HCT116 (cell line): ENCODE data around the gene FAM118B. TPM values are rescaled to one million over a fixed set of nuclear protein-coding genes. Genes with fewer than 3 reads are reported as not detected.

Experiments
- ATAC-seq: fragments of 200-7000 bp; cut with Tn5 transposase; 2 replicates; pipeline ENCODE4 v1.9.1; 2020; ENCODE audit warnings: mild to moderate bottlenecking, moderate library complexity
- BruUV-seq: library from RNA; stranded (reverse); fragments of 400-500 nt; replicated peaks from 2 replicates; lab custom pipeline; 2021; lab: Mats Ljungman, UMichigan
- CTCF ChIA-PET: fragments of 300-600 bp; sonication (Branson Sonifier 250); formaldehyde crosslinking; loops from one replicate; lab custom pipeline; 2021; ENCODE audit warnings: antibody characterized with exemption; lab: Charles Lee
- POLR2A ChIA-PET: fragments of 300-600, 350-600 bp; sonication (Branson Sonifier 250); formaldehyde crosslinking; loops from one replicate; lab custom pipeline; 2021; ENCODE audit warnings: antibody characterized with exemption; lab: Charles Lee
- RAD21 ChIA-PET, 2 experiments: fragments of 300-600 bp; sonication (Branson Sonifier 250); formaldehyde crosslinking; loops; one replicate each; lab custom pipeline; 2023; ENCODE audit warnings: low total read pairs in 2 of 2; ENCODE audit not compliant: uncharacterized antibody in 2 of 2, unreplicated experiment in 2 of 2, low non-redundant PET in 1 of 2; lab: Charles Lee
- DNase-seq: peaks from one replicate; pipeline ENCODE4 v3.0.0-alpha.2; 2010; ENCODE audit warnings: low read depth, low spot score
- H2AFZ ChIP-seq: fragments of 200-600 bp; shearing (Covaris generic), sonication (generic); 2 replicates; pipeline ENCODE4 v1.6.1; 2017; ENCODE audit warnings: low read depth, mixed run types, mixed read lengths, antibody characterized with exemption, low read length; ENCODE audit not compliant: poor library complexity, severe bottlenecking
- H3K27ac ChIP-seq: 2 replicates; pipeline ENCODE4 v1.5.1; 2012; ENCODE audit warnings: low read depth, low read length
- H3K27me3 ChIP-seq: fragments of 200-600 bp; sonication (generic); 2 replicates; pipeline ENCODE4 v1.6.1; 2016; ENCODE audit warnings: mixed run types, low read length, mixed read lengths; ENCODE audit not compliant: insufficient read depth
- H3K36me3 ChIP-seq, 2 experiments: fragments of 200-500 bp in 1 of 2; fragments of 200-600 bp in 1 of 2; sonication (Bioruptor generic) in 1 of 2; sonication (generic) in 1 of 2; 2 replicates each; pipeline versions ENCODE4 v1.5.1 to v1.6.1; 2014 to 2016; ENCODE audit warnings: low read length in 2 of 2, inconsistent platforms in 1 of 2, mixed read lengths in 1 of 2, mixed run types in 1 of 2; ENCODE audit not compliant: insufficient read depth in 2 of 2, control insufficient read depth in 1 of 2
- H3K4me1 ChIP-seq, 2 experiments: fragments of 200-600 bp in 1 of 2; sonication (generic) in 1 of 2; 2 replicates each; pipeline versions ENCODE4 v1.5.1 to v1.6.1; 2012 to 2017; ENCODE audit warnings: low read length in 2 of 2, inconsistent platforms in 1 of 2, mild to moderate bottlenecking in 1 of 2, mixed read lengths in 1 of 2, mixed run types in 1 of 2, moderate library complexity in 1 of 2; ENCODE audit not compliant: insufficient read depth in 2 of 2, control insufficient read depth in 1 of 2
- H3K4me2 ChIP-seq: fragments of 200-600 bp; sonication (generic); 2 replicates; pipeline ENCODE4 v1.6.1; 2017; ENCODE audit warnings: mixed run types, low read length, mixed read lengths
- H3K4me3 ChIP-seq, 2 experiments: fragments of 200-600 bp in 1 of 2; sonication (generic) in 1 of 2; replicated peaks in 1 of 2; 2 replicates each; pipeline ENCODE4 v1.5.1; 2011 to 2016; ENCODE audit warnings: low read length in 2 of 2, control low read depth in 1 of 2, low read depth in 1 of 2, mild to moderate bottlenecking in 1 of 2, mixed read lengths in 1 of 2, mixed run types in 1 of 2
- H3K79me2 ChIP-seq: fragments of 200-600 bp; sonication (generic); 2 replicates; pipeline ENCODE4 v1.6.1; 2017; ENCODE audit warnings: mild to moderate bottlenecking, mixed run types, low read length, moderate library complexity, mixed read lengths; ENCODE audit not compliant: insufficient read depth
- H3K9ac ChIP-seq: fragments of 200-600 bp; sonication (generic); 2 replicates; pipeline ENCODE4 v1.6.1; 2016; ENCODE audit warnings: low read length, mixed read lengths
- H3K9me2 ChIP-seq: fragments of 200-600 bp; sonication (generic), shearing (Covaris generic); 2 replicates; pipeline ENCODE4 v1.6.1; 2017; ENCODE audit warnings: mixed run types, mild to moderate bottlenecking, moderate library complexity; ENCODE audit not compliant: insufficient read depth
- H3K9me3 ChIP-seq, 2 experiments: fragments of 200-500 bp in 1 of 2; fragments of 200-600 bp in 1 of 2; sonication (Bioruptor generic) in 1 of 2; sonication (generic) in 1 of 2; 2 replicates each; pipeline ENCODE4 v1.6.1; 2014 to 2017; ENCODE audit warnings: low read length in 2 of 2, mixed read lengths in 2 of 2, inconsistent platforms in 1 of 2, low read depth in 1 of 2, mild to moderate bottlenecking in 1 of 2, mixed run types in 1 of 2, moderate library complexity in 1 of 2; ENCODE audit not compliant: control insufficient read depth in 1 of 2, insufficient read depth in 1 of 2
- H4K20me1 ChIP-seq: fragments of 200-600 bp; sonication (generic), shearing (Covaris generic); 2 replicates; pipeline ENCODE4 v1.6.1; 2017; ENCODE audit warnings: mixed run types, mild to moderate bottlenecking, moderate library complexity; ENCODE audit not compliant: insufficient read depth
- CBX3 ChIP-seq: IDR thresholded peaks from 2 replicates; pipeline ENCODE4 v1.6.1; 2012; ENCODE audit warnings: low read depth
- CEBPB ChIP-seq: IDR thresholded peaks from 2 replicates; pipeline ENCODE4 v1.6.1; 2012; ENCODE audit warnings: low read depth
- EZH2 ChIP-seq: fragments of 200-600 bp; sonication (generic); IDR thresholded peaks from 2 replicates; pipeline ENCODE4 v1.6.1; 2017; ENCODE audit warnings: antibody characterized with exemption, mixed run types
- SRF ChIP-seq: IDR thresholded peaks from 2 replicates; pipeline ENCODE4 v1.6.1; 2012; ENCODE audit warnings: low read depth
- YY1 ChIP-seq: IDR thresholded peaks from 2 replicates; pipeline ENCODE4 v1.6.1; 2011; ENCODE audit warnings: low read length, low read depth, moderate library complexity, mild to moderate bottlenecking; ENCODE audit not compliant: insufficient replicate concordance; ENCODE audit errors: extremely low read depth
- ZFX ChIP-seq: fragments of 450-650 bp; IDR thresholded peaks from 2 replicates; pipeline ENCODE4 v1.6.1; 2017
- intact Hi-C: fragments of 100-400 bp; cut with micrococcal nuclease; formaldehyde crosslinking; loops from 2 replicates; pipeline ENCODE4 v1.10.0; 2022
- total RNA-seq: library from RNA; stranded (reverse); gene quantifications from one replicate; pipeline ENCODE4 v1.2.1, GENCODE V29; 2021; ENCODE audit not compliant: unreplicated experiment
- TF ChIP-seq, protein P1 (sequence below), 3 experiments: fragments of 200-600 bp in 1 of 3; sonication (generic) in 1 of 3; IDR thresholded peaks in 2 of 3; conservative IDR thresholded peaks in 1 of 3; 2 replicates each; pipeline ENCODE4 v1.5.1; 2012 to 2017; ENCODE audit warnings: low read depth in 2 of 3, low read length in 2 of 3, antibody characterized with exemption in 1 of 3, borderline replicate concordance in 1 of 3, control low read depth in 1 of 3, mild to moderate bottlenecking in 1 of 3, mixed read lengths in 1 of 3, mixed run types in 1 of 3, moderate library complexity in 1 of 3; ENCODE audit not compliant: insufficient read depth in 1 of 3
- TF ChIP-seq, protein P2 (sequence below): IDR thresholded peaks from 2 replicates; pipeline ENCODE4 v1.6.1; 2012; ENCODE audit warnings: low read depth

Gene FAM118B
- total RNA-seq, 1 experiment from 2014 or later: 12.8 TPM

GRCh38 chr11:126174816-126175215 lies 36.8 kb upstream of the FAM118B start:
- intact Hi-C loops: no loop called here
- TF ChIP-seq, protein P1, sequence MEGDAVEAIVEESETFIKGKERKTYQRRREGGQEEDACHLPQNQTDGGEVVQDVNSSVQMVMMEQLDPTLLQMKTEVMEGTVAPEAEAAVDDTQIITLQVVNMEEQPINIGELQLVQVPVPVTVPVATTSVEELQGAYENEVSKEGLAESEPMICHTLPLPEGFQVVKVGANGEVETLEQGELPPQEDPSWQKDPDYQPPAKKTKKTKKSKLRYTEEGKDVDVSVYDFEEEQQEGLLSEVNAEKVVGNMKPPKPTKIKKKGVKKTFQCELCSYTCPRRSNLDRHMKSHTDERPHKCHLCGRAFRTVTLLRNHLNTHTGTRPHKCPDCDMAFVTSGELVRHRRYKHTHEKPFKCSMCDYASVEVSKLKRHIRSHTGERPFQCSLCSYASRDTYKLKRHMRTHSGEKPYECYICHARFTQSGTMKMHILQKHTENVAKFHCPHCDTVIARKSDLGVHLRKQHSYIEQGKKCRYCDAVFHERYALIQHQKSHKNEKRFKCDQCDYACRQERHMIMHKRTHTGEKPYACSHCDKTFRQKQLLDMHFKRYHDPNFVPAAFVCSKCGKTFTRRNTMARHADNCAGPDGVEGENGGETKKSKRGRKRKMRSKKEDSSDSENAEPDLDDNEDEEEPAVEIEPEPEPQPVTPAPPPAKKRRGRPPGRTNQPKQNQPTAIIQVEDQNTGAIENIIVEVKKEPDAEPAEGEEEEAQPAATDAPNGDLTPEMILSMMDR (IDR thresholded peaks at IDR 0.05 in 2 of 3, conservative IDR thresholded peaks at IDR 0.05 in 1 of 3; ENCODE audit: borderline replicate concordance in 1 of 3, insufficient read depth in 1 of 3, low read depth in 2 of 3, low read length in 2 of 3): no peak
- TF ChIP-seq, protein P2, sequence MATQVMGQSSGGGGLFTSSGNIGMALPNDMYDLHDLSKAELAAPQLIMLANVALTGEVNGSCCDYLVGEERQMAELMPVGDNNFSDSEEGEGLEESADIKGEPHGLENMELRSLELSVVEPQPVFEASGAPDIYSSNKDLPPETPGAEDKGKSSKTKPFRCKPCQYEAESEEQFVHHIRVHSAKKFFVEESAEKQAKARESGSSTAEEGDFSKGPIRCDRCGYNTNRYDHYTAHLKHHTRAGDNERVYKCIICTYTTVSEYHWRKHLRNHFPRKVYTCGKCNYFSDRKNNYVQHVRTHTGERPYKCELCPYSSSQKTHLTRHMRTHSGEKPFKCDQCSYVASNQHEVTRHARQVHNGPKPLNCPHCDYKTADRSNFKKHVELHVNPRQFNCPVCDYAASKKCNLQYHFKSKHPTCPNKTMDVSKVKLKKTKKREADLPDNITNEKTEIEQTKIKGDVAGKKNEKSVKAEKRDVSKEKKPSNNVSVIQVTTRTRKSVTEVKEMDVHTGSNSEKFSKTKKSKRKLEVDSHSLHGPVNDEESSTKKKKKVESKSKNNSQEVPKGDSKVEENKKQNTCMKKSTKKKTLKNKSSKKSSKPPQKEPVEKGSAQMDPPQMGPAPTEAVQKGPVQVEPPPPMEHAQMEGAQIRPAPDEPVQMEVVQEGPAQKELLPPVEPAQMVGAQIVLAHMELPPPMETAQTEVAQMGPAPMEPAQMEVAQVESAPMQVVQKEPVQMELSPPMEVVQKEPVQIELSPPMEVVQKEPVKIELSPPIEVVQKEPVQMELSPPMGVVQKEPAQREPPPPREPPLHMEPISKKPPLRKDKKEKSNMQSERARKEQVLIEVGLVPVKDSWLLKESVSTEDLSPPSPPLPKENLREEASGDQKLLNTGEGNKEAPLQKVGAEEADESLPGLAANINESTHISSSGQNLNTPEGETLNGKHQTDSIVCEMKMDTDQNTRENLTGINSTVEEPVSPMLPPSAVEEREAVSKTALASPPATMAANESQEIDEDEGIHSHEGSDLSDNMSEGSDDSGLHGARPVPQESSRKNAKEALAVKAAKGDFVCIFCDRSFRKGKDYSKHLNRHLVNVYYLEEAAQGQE: no peak
- TF ChIP-seq EZH2: no peak
- TF ChIP-seq CEBPB: no peak
- no peak for TF ChIP-seq YY1
- no peak for TF ChIP-seq ZFX
- no peak for TF ChIP-seq SRF
- no peak for TF ChIP-seq CBX3
- TF ChIP-seq, all 23 proteins: peak for 0
- POLR2A ChIA-PET: no interaction called here
- no peaks in the 10 kb centered on the region for H3K79me2 ChIP-seq
- no peak overlapping the region for H2AFZ ChIP-seq
- H3K4me3 ChIP-seq: no peak overlapping the region
- CTCF ChIA-PET: no interaction called here
- no peak overlapping the region for H3K9ac ChIP-seq
- BruUV-seq: no TSS peak
- H3K9me2 ChIP-seq: no peaks in the 10 kb centered on the region
- no peaks in the 10 kb centered on the region for H3K4me1 ChIP-seq
- no peak overlapping the region for H3K4me2 ChIP-seq
- no peak overlapping the region for H3K27ac ChIP-seq
- RAD21 ChIA-PET: no interaction called here
- no peaks in the 10 kb centered on the region for H3K9me3 ChIP-seq
- H3K27me3 ChIP-seq: no peaks in the 10 kb centered on the region
- no peaks in the 10 kb centered on the region for H4K20me1 ChIP-seq
- no peak for ATAC-seq
- DNase-seq: no peak
- H3K36me3 ChIP-seq: no peaks in the 10 kb centered on the region
